Measurements from ENCODE around the gene MINDY4.

MINDY4 gene

GRCh38 chr7:30880125-30880720, 109.0 kb downstream of the MINDY4 start:
- DNase-seq (ENCODE audit: low read depth), result no peak

GRCh38 chr7:30880941-30881340, 109.7 kb downstream of the MINDY4 start:
- no peak for DNase-seq (ENCODE audit: low read depth)

- DNase-seq (ENCODE audit: low read depth), result no peak
These were observed 110.2 kb downstream of the MINDY4 start for GRCh38 chr7:30881448-30881847.

GRCh38 chr7:30884881-30885280, 113.7 kb downstream of the MINDY4 start:
- no peak for DNase-seq (ENCODE audit: low read depth)

- DNase-seq (ENCODE audit: low read depth), result no peak
These were observed 115.4 kb downstream of the MINDY4 start for GRCh38 chr7:30886608-30887011.

- no peak for DNase-seq (ENCODE audit: low read depth)
These were observed 116.3 kb downstream of the MINDY4 start for GRCh38 chr7:30887464-30887872.

GRCh38 chr7:30888747-30889146, 117.5 kb downstream of the MINDY4 start:
- no peak for DNase-seq (ENCODE audit: low read depth)

- DNase-seq (ENCODE audit: low read depth), result no peak
These were observed 119.0 kb downstream of the MINDY4 start for GRCh38 chr7:30890226-30890625.

- DNase-seq (ENCODE audit: low read depth), result no peak
These were observed 122.1 kb downstream of the MINDY4 start for GRCh38 chr7:30893357-30893756.

GRCh38 chr7:30894009-30894408, 122.8 kb downstream of the MINDY4 start:
- no peak for DNase-seq (ENCODE audit: low read depth)

GRCh38 chr7:30894866-30895605, 123.8 kb downstream of the MINDY4 start:
- DNase-seq (ENCODE audit: low read depth), result no peak

- DNase-seq (ENCODE audit: low read depth), result no peak
These were observed 124.8 kb downstream of the MINDY4 start for GRCh38 chr7:30896036-30896435.

GRCh38 chr7:30896783-30897637, 125.8 kb downstream of the MINDY4 start:
- no peak for DNase-seq (ENCODE audit: low read depth)

- DNase-seq (ENCODE audit: low read depth), result no peak
These were observed 126.6 kb downstream of the MINDY4 start for GRCh38 chr7:30897770-30898169.

GRCh38 chr7:30898411-30898810, 127.2 kb downstream of the MINDY4 start:
- DNase-seq (ENCODE audit: low read depth), result no peak

GRCh38 chr7:30899066-30899465, 127.8 kb downstream of the MINDY4 start:
- no peak for DNase-seq (ENCODE audit: low read depth)

GRCh38 chr7:30899630-30900029, 128.4 kb downstream of the MINDY4 start:
- no peak for DNase-seq (ENCODE audit: low read depth)

GRCh38 chr7:30900053-30900452, 128.8 kb downstream of the MINDY4 start:
- no peak for DNase-seq (ENCODE audit: low read depth)

- no peak for DNase-seq (ENCODE audit: low read depth)
These were observed 129.7 kb downstream of the MINDY4 start for GRCh38 chr7:30900803-30901362.

- no peak for DNase-seq (ENCODE audit: low read depth)
These were observed 130.6 kb downstream of the MINDY4 start for GRCh38 chr7:30901856-30902255.

GRCh38 chr7:30902466-30902865, 131.2 kb downstream of the MINDY4 start:
- no peak for DNase-seq (ENCODE audit: low read depth)

- DNase-seq (ENCODE audit: low read depth), result no peak
These were observed 131.9 kb downstream of the MINDY4 start for GRCh38 chr7:30903146-30903545.

- DNase-seq (ENCODE audit: low read depth), result no peak
These were observed 133.3 kb downstream of the MINDY4 start for GRCh38 chr7:30904561-30904960.
